GM18499 (cell line): ENCODE results near the gene GAB2.
"Not testable (repeated sequence)": the region's sequence is repeated elsewhere in the genome, so short reads cannot be mapped to it uniquely, and the experiment has no call there.

Source experiments
- ATAC-seq: cut with Tn5 transposase; IDR thresholded peaks from one replicate; pipeline ENCODE4 v1.9.1; 2021; ENCODE audit warnings: moderate number of reproducible peaks; ENCODE audit not compliant: insufficient read depth, unreplicated experiment

Gene GAB2

GRCh38 chr11:78417175-78417887 lies at the start of gene GAB2:
Gene GAB2 (minus strand): TSS chr11:78417820. CDS start chr11:78417720, 100 bp downstream.
- ATAC-seq, result no peak

- ATAC-seq, result no peak
Measured at GRCh38 chr11:78467370-78467769, 49.8 kb upstream of the GAB2 start.

GRCh38 chr11:78465169-78465942 lies 47.7 kb upstream of the GAB2 start:
- ATAC-seq, result peak; percentile 97

GRCh38 chr11:78464787-78465168 lies 47.2 kb upstream of the GAB2 start:
- ATAC-seq, result not testable (repeated sequence)

- ATAC-seq, result no peak
Measured at GRCh38 chr11:78460471-78460870, 42.9 kb upstream of the GAB2 start.

GRCh38 chr11:78459738-78460137 lies 42.1 kb upstream of the GAB2 start:
- no peak for ATAC-seq

- ATAC-seq, result no peak
Measured at GRCh38 chr11:78457448-78457847, 39.8 kb upstream of the GAB2 start.

GRCh38 chr11:78453140-78453935 lies 35.7 kb upstream of the GAB2 start:
- ATAC-seq, result no peak

GRCh38 chr11:78451371-78452150 lies 33.9 kb upstream of the GAB2 start:
- no peak for ATAC-seq

GRCh38 chr11:78450866-78451265 lies 33.2 kb upstream of the GAB2 start:
- ATAC-seq, result no peak

GRCh38 chr11:78449866-78450265 lies 32.2 kb upstream of the GAB2 start:
- ATAC-seq, result no peak

- no peak for ATAC-seq
Measured at GRCh38 chr11:78446210-78446609, 28.6 kb upstream of the GAB2 start.

GRCh38 chr11:78444726-78445125 lies 27.1 kb upstream of the GAB2 start:
- ATAC-seq, result no peak

- ATAC-seq, result no peak
Measured at GRCh38 chr11:78441956-78442355, 24.3 kb upstream of the GAB2 start.

GRCh38 chr11:78438298-78438975 lies 20.8 kb upstream of the GAB2 start:
- ATAC-seq, result no peak

GRCh38 chr11:78432956-78433355 lies 15.3 kb upstream of the GAB2 start:
- ATAC-seq, result no peak

- ATAC-seq, result no peak
Measured at GRCh38 chr11:78432058-78432515, 14.5 kb upstream of the GAB2 start.

GRCh38 chr11:78429660-78430059 lies 12.0 kb upstream of the GAB2 start:
- ATAC-seq, result no peak

GRCh38 chr11:78429209-78429608 lies 11.6 kb upstream of the GAB2 start:
- ATAC-seq, result no peak

- ATAC-seq, result no peak
Measured at GRCh38 chr11:78428773-78429172, 11.2 kb upstream of the GAB2 start.
